PC-9 (cell line): ENCODE results near the gene GRID2.

Experiments used
- EZH2 ChIP-seq: fragments of 200-600 bp; sonication (generic); IDR thresholded peaks from 2 replicates; pipeline ENCODE4 v1.8.0; 2017; ENCODE audit warnings: antibody characterized with exemption, low read depth
- TF ChIP-seq, protein P1 (sequence below): fragments of 200-600 bp; sonication (generic); conservative IDR thresholded peaks from 2 replicates; pipeline ENCODE4 v1.6.1; 2017; ENCODE audit warnings: mixed run types, antibody characterized with exemption, mild to moderate bottlenecking, moderate library complexity

DNA sequence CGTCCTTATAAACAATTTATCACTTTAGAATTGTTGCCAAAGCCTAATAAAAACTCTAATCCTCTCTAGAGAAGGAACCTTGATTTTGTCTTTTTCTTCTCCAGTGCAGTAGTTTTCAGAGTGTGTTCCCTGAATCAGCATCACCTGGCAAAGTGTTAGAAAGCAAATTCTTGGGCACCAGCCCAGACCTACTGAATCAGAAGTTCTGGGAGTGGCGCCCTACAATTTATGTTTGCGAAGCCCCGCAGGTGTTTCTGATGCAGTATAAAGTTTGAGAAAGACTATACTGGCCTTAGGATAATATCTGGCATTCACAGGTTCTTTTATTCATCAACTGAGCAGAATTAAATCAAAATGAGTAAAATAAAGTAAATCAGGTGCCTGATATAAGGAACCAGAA, 879.0 kb downstream of the GRID2 start:
- TF ChIP-seq, protein P1, sequence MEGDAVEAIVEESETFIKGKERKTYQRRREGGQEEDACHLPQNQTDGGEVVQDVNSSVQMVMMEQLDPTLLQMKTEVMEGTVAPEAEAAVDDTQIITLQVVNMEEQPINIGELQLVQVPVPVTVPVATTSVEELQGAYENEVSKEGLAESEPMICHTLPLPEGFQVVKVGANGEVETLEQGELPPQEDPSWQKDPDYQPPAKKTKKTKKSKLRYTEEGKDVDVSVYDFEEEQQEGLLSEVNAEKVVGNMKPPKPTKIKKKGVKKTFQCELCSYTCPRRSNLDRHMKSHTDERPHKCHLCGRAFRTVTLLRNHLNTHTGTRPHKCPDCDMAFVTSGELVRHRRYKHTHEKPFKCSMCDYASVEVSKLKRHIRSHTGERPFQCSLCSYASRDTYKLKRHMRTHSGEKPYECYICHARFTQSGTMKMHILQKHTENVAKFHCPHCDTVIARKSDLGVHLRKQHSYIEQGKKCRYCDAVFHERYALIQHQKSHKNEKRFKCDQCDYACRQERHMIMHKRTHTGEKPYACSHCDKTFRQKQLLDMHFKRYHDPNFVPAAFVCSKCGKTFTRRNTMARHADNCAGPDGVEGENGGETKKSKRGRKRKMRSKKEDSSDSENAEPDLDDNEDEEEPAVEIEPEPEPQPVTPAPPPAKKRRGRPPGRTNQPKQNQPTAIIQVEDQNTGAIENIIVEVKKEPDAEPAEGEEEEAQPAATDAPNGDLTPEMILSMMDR: no peak
- no peak for TF ChIP-seq EZH2
